Right cardiac atrium (tissue), 5 donors: ENCODE results near the gene ARMC9. TPM values are rescaled to one million over a fixed set of nuclear protein-coding genes. Genes with fewer than 3 reads are reported as not detected.
"Not testable (repeated sequence)": the region's sequence is repeated elsewhere in the genome, so short reads cannot be mapped to it uniquely, and the experiment has no call there.

Experiments used
- ATAC-seq, 2 donors: fragments of 200-7000 bp; cut with Tn5 transposase; one replicate each; pipeline versions ENCODE4 v1.8.0 to v1.9.1; 2020; ENCODE audit warnings: moderate library complexity in 2 of 2, mild to moderate bottlenecking in 1 of 2
- DNase-seq, 3 donors: peaks; one replicate each; pipeline ENCODE4 v3.0.0-alpha.2; 2020
- H3K27ac ChIP-seq: one replicate; pipeline ENCODE4 v1.5.1; 2013; ENCODE audit warnings: mild to moderate bottlenecking, low read length, control low read depth, moderate library complexity
- H3K27me3 ChIP-seq: one replicate; pipeline ENCODE4 v1.6.1; 2013; ENCODE audit not compliant: control insufficient read depth, insufficient read depth
- H3K4me1 ChIP-seq: one replicate; pipeline ENCODE4 v1.6.1; 2013; ENCODE audit warnings: low read length; ENCODE audit not compliant: control insufficient read depth, insufficient read depth
- H3K4me3 ChIP-seq: one replicate; pipeline ENCODE4 v1.5.1; 2013; ENCODE audit warnings: low read length, control low read depth
- H3K9me3 ChIP-seq: one replicate; pipeline ENCODE4 v1.6.1; 2013; ENCODE audit warnings: low read length; ENCODE audit not compliant: control insufficient read depth
- WGBS: extraction: QIAGEN DNeasy Blood & Tissue Kit; methylation state at CpG from one replicate; pipeline ENCODE4 v1.1.7; 2013; 5-methylcytosine and 5-hydroxymethylcytosine counted together
- intact Hi-C, 4 donors: fragments of 100-400 bp; cut with DNase I; formaldehyde crosslinking; loops; one replicate each; pipeline versions ENCODE4 v1.11.0 to v1.14.0; 2022 to 2023
- polyA plus RNA-seq: library from polyadenylated mRNA; stranded (reverse); fragments of 200-250 nt; gene quantifications from one replicate; pipeline ENCODE4 v1.2.3, GENCODE V29; 2013
- total RNA-seq, 4 donors: library from RNA; stranded (reverse); fragmentation: NEBNext Ultra II Directional; extraction: Animal tissue kit (Norgen Biotek cat#: 25700); gene quantifications; one replicate each; pipeline ENCODE4 v1.2.1, GENCODE V29; 2021
- donor health status: healthy with polysubstance abuse.
- donor health status: DM: no; HTN: yes; CAD: no.
- donor health status: DM: no; HTN: no; CAD: no.
- donor health status: DM: no; HTN: yes; CAD: no; lungs with severe emphysema.
- donor health status: DM: yes; HTN: yes; CAD: no.

Gene ARMC9
- total and polyA plus RNA-seq, 5 donors = 1.3 to 6.8 (median 3.8) TPM

GRCh38 chr2:231397011-231397927, 198.8 kb downstream of the ARMC9 start:
- Histone ChIP-seq H3K9me3 (no peaks in the 10 kb centered on the region), H3K4me3 (no peak overlapping the region), H3K27ac (no peak overlapping the region), H3K4me1 (peaks cover 5% of the 10 kb centered on the region), H3K27me3 (no peaks in the 10 kb centered on the region)
- DNase-seq (no peak), ATAC-seq (no peak)
- intact Hi-C loops = loop anchor here in 3 of 4 donors (2.0 to 10.0 kb wide), 3 partner anchors 100 to 102 kb away; no protein-coding TSS in a partner anchor
- 95% methylated on average over 22 of the region's 22 CpGs for WGBS

- WGBS = 98% methylated on average over 28 of the region's 28 CpGs
- ATAC-seq (no peak), DNase-seq (no peak)
- H3K27ac ChIP-seq = no peak overlapping the region
- H3K4me1 ChIP-seq = peaks cover 5% of the 10 kb centered on the region
- H3K27me3 ChIP-seq = no peaks in the 10 kb centered on the region
- H3K4me3 ChIP-seq = no peak overlapping the region
- intact Hi-C loops = loop anchor here in 3 of 4 donors (2.0 to 10.0 kb wide), 3 partner anchors 101 to 103 kb away; no protein-coding TSS in a partner anchor
- no peaks in the 10 kb centered on the region for H3K9me3 ChIP-seq
Observed at GRCh38 chr2:231397928-231398294, 199.5 kb downstream of the ARMC9 start.

- intact Hi-C loops = loop anchor here in 2 of 4 donors (5.0 to 10.0 kb wide), 2 partner anchors 101 to 104 kb away; no protein-coding TSS in a partner anchor
- 93% methylated on average over 27 of the region's 27 CpGs for WGBS
Observed at GRCh38 chr2:231398585-231398984, 200.2 kb downstream of the ARMC9 start.

GRCh38 chr2:231399046-231399852, 200.8 kb downstream of the ARMC9 start:
- WGBS = 76% methylated on average over 23 of the region's 23 CpGs
- H3K27ac ChIP-seq = no peak overlapping the region
- intact Hi-C loops = loop anchor here in 2 of 4 donors (5.0 to 10.0 kb wide), 2 partner anchors 102 to 104 kb away; no protein-coding TSS in a partner anchor

More at GRCh38 chr2:231398585-231398984, 200.2 kb downstream of the ARMC9 start:
- DNase-seq (no peak), ATAC-seq (no peak)
- H3K27me3 ChIP-seq = no peaks in the 10 kb centered on the region
- H3K27ac ChIP-seq = no peak overlapping the region
- H3K4me3 ChIP-seq = no peak overlapping the region
- H3K4me1 ChIP-seq = peaks cover 5% of the 10 kb centered on the region
- H3K9me3 ChIP-seq = no peaks in the 10 kb centered on the region

GRCh38 chr2:231399853-231400680, 201.6 kb downstream of the ARMC9 start:
- peak overlapping the region; percentile 25 for H3K27ac ChIP-seq
- intact Hi-C loops = loop anchor here in 3 of 4 donors (5.0 to 10.0 kb wide), 2 partner anchors 103 to 105 kb away; no protein-coding TSS in a partner anchor

More at GRCh38 chr2:231399046-231399852, 200.8 kb downstream of the ARMC9 start:
- DNase-seq (peak in 1 of 3 donors; percentile 72), ATAC-seq (peak; percentile 15 to 25)
- Histone ChIP-seq H3K9me3 (no peaks in the 10 kb centered on the region), H3K4me3 (no peak overlapping the region), H3K27me3 (no peaks in the 10 kb centered on the region), H3K4me1 (peaks cover 5% of the 10 kb centered on the region)

GRCh38 chr2:231400681-231401080, 202.2 kb downstream of the ARMC9 start:
- not testable (repeated sequence) for H3K4me3 ChIP-seq, H3K9me3 ChIP-seq, H3K27ac ChIP-seq, H3K4me1 ChIP-seq, DNase-seq, H3K27me3 ChIP-seq, ATAC-seq
- 45% methylated on average over 8 of the region's 8 CpGs for WGBS
- intact Hi-C loops = loop anchor here in 1 of 4 donors (5.0 kb wide), 1 partner anchor 103 kb away; no protein-coding TSS in a partner anchor

More at GRCh38 chr2:231399853-231400680, 201.6 kb downstream of the ARMC9 start:
- no peaks in the 10 kb centered on the region for H3K9me3 ChIP-seq
- ATAC-seq = peak; percentile 75 to 77
- peak; percentile 61 to 83 (median 79) for DNase-seq
- 31% methylated on average over 12 of the region's 12 CpGs for WGBS
- H3K4me1 ChIP-seq = peaks cover 5% of the 10 kb centered on the region
- H3K27me3 ChIP-seq = no peaks in the 10 kb centered on the region
- no peak overlapping the region for H3K4me3 ChIP-seq

- WGBS = 87% methylated on average over 23 of the region's 23 CpGs
- not testable (repeated sequence) for DNase-seq
Observed at GRCh38 chr2:231401101-231401500, 202.7 kb downstream of the ARMC9 start.

GRCh38 chr2:231403421-231404182, 205.2 kb downstream of the ARMC9 start:
- 33% methylated on average over 14 of the region's 14 CpGs for WGBS
- not testable (repeated sequence) for H3K4me3 ChIP-seq, H3K27ac ChIP-seq, H3K4me1 ChIP-seq, H3K27me3 ChIP-seq, ATAC-seq, H3K9me3 ChIP-seq, DNase-seq
- intact Hi-C loops = loop anchor here in 1 of 4 donors (5.0 kb wide), 1 partner anchor 106 kb away; no protein-coding TSS in a partner anchor

More at GRCh38 chr2:231401101-231401500, 202.7 kb downstream of the ARMC9 start:
- intact Hi-C loops = loop anchor here in 1 of 4 donors (5.0 kb wide), 1 partner anchor 104 kb away; no protein-coding TSS in a partner anchor
- not testable (repeated sequence) for ATAC-seq, H3K4me3 ChIP-seq, H3K27ac ChIP-seq, H3K9me3 ChIP-seq, H3K27me3 ChIP-seq, H3K4me1 ChIP-seq

GRCh38 chr2:231404183-231404578, 205.8 kb downstream of the ARMC9 start:
- not testable (repeated sequence) for H3K9me3 ChIP-seq, H3K27ac ChIP-seq, H3K4me3 ChIP-seq, H3K4me1 ChIP-seq, ATAC-seq, H3K27me3 ChIP-seq, DNase-seq
- intact Hi-C loops = loop anchor here in 1 of 4 donors (5.0 kb wide), 1 partner anchor 107 kb away; no protein-coding TSS in a partner anchor
- 90% methylated on average over 16 of the region's 16 CpGs for WGBS
